Activated CD4-positive, alpha-beta T cell treated with anti-CD3 and anti-CD28 coated beads for 24 hours (primary cell): ENCODE data around the gene YIPF4.
"Not testable (repeated sequence)": the region's sequence is repeated elsewhere in the genome, so short reads cannot be mapped to it uniquely, and the experiment has no call there.

Experiments used
- DNase-seq, 2 donors: peaks; one replicate each; pipeline ENCODE4 v3.0.0-alpha.2; 2020; ENCODE audit warnings: low read depth in 2 of 2

YIPF4 gene

DNA sequence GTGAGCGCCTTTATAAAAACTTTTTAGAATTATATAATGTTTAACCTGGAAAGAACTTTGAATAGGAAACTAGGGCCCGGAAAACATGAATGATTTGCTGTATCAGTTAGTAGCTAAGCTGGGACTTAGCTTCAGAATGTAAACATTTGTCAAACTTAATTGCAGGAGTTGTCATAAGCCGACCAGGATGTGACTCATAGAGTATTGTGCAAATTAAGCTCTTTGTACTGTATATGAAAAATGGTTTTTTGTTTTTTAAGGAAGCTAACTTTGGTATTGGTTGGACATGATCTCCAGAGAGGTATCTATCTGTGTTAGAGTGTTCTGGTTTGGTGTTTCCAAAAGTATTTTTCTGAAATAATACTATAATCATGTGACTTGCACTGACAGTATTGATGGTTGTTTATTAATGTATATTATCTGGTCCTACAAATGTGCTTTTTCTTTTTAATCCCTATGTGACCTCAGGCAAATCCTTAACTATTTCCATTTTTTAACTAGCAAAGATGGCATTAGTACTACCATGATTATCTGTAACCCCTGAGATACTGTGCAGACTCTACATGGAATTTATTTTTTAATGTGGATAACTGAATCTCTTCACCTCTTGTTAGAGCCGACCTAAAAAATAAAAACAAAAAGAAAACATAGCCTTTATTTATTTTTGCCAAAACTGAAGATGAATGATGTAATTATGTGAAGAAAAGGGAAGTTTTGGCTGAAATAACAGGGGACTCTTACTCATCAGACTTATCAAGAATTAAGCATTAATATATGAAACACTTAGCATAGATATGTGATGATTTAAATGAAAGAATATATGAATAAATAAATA lies 11.7 kb downstream of the YIPF4 start:
- DNase-seq = no peak

DNA sequence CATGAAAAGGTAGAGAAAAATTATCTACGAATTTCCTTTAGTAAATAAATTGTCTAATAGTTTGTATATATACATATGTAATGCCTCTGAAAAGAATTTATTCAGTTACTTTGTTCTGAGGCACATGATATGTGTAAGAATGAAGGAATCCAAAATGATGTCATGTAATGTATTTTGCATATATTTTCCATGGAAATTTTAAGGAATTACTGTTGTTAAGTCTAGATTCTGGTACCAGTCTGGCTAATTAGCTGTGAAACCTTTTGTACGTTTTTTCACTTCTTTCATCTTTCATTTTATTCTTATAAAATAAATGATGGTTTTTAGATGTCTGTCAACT lies 12.3 kb downstream of the YIPF4 start:
- no peak for DNase-seq

DNA sequence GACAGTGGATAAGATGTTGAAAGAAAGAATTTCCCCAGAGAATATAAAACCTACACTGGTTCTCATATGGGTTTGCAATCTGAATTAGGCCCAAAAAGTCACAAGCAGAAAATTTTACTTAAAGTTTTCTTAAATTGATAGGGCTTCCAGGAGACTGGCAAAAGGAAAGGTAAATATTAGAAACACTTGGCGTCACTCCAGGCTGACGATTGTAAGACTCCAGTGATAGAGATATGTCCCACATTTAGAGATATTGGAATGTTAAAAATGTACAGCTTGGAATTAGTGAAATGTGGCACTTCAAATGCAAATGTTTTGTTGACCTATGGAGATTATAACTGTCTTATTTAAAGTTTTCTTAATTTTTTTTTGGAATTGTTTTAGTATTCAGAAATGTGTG lies 14.0 kb downstream of the YIPF4 start:
- no peak for DNase-seq

DNA sequence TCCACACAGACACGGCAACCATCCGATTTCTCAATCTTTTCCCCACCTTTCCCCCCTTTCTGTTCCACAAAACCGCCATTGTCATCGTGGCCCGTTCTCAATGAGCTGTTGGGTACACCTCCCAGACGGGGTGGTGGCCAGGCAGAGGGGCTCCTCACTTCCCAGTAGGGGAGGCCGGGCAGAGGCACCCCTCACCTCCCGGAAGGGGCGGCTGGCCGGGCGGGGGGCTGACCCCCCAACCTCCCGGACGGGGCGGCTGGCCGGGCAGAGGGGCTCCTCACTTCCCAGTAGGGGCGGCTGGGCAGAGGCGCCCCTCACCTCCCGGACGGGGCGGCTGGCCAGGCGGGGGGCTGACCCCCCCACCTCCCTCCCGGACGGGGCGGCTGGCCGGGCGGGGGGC lies 15.8 kb downstream of the YIPF4 start:
- not testable (repeated sequence) for DNase-seq

DNA sequence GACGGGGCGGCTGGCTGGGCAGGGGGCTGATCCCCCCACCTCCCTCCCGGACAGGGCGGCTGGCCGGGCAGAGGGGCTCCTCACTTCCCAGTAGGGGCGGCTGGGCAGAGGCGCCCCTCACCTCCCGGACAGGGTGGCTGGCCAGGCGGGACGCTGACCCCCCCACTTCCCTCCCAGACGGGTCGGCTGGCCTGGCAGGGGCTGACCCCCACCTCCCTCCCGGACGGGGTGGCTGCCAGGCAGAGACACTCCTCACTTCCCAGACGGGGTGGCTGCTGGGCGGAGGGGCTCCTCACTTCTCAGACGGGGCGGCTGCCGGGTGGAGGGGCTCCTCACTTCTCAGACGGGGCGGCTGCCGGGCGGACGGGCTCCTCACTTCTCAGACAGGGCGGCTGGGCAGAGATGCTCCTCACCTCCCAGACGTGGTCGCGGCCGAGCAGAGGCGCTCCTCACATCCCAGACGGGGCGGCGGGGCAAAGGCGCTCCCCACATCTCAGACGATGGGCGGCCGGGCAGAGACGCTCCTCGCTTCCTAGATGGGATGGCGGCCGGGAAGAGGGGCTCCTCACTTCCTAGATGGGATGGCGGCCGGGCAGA lies 16.4 kb downstream of the YIPF4 start:
- DNase-seq = not testable (repeated sequence)

DNA sequence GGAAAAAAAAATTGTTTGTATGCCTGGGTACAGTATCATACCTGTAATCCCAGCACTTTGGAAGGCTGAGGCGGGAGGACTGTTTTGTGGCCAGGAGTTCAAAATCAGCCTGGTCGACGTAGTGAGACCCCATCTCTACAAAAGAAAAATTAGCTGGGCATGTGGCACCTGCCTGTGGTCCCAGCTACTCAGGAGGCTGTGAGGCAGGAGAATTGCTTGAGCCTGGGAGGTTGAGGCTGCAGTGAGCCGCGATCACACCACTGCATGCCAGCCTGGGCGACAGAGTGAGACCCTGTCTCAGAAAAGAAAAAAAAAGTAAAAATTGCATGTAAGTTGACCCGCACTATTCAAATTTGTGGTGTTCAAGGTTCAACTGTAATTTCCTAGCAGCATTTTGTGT lies 32.9 kb downstream of the YIPF4 start:
- no peak for DNase-seq

DNA sequence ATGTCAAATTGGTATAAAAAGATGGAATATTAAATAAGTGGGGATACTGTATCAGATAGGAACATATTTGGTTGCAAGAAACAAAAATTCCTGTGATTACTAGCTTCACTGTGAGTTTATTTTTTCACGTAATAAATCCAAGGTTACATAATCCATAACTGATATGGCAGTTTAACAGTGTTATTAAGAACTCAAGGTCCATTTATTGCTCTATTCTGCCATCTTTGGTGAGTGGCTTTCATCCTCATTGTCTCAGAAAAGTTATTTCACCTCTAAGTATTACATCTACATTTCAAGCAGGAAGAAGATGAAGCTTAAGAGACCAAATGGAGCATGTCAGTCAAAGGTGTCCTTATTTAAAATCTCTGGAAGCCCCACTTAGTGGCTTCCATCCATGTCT lies 37.2 kb downstream of the YIPF4 start:
- no peak for DNase-seq

DNA sequence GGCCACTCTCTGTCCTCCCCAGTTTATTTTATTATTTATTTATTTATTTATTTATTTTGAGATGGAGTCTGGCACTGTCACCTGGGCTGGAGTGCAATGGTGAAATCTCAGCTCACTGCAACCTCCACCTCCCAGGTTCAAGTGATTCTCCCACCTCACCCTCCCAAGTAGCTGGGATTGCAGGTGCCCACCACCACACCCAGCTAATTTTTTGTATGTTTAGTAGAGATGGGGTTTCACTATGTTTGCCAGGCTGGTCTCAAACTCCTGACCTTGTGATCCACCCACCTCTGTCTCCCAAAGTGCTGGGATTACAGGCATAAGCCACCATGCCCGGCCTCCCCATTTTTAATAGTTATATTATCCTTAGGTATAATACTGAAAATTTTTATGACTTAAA lies 51.0 kb downstream of the YIPF4 start:
- DNase-seq = not testable (repeated sequence)

DNA sequence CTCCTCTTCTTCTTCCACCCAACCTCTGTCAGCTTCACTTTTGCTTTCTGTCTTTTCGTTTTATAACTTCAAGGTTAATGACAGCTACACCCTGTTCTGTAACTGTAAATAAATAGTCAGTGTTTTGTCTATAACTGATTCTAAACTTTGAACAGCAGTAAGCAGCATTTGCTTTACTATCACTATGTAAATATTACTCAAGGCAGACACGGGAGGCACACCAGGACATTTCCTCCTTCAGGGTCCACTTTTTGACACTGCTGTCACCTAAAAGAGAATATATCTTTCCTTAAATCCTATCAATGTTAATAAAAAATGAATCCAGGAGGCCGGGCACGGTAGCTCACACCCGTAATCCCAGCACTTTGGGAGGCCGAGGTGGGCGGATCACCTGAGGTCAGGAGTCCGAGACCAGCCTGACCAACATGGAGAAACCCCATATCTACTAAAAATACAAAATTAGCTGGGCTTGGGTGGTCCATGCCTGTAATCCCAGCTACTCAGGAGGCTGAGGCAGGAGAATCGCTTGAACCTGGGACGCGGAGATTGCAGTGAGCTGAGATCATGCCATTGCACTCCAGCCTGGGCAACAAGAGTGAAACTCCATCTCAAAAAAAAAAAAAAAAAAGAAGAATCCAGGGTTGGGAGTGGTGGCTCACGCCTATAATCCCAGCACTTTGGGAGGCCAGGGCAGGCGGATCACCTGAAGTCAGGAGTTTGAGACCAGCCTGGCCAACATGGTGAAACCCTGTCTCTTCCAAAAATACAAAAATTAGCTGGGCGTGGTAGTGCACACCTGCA lies 51.7 kb downstream of the YIPF4 start:
- DNase-seq = not testable (repeated sequence)

DNA sequence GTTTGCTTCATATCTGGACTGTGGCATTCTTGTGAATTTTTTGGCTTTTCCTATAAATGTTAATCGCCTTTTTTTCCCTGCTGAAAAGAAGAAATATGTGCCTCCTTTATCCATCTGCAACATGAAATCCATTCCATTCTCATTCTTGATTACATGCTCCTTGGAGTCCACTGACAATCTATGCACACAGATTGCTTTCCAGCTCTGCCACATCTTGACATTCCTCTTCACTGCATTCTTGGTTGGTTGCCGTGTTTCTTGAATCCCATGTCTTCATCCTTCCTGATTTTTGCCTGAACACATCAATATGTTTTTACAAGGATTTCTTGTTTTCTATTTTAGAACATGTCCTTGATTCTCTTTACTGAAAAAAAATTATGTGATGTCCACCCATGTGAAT lies 52.4 kb downstream of the YIPF4 start:
- no peak for DNase-seq

DNA sequence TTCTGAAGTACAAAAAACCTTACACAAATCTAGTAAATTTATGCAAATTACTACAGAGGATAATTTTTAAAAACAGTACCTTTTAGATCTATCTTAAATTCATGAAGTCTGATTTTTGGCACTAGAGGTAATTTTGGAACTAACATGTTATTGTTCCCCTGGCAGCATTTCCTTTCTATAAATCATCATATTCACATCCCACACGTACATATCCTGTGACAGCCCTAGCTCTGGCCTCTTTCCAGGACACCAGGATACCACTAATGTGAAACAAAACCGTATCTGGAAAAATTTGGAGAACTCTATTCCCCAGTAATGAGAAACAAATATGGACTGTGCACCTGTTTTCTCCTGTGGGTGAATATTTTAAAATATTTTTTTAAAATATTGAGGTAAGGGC lies 65.1 kb downstream of the YIPF4 start:
- no peak for DNase-seq

DNA sequence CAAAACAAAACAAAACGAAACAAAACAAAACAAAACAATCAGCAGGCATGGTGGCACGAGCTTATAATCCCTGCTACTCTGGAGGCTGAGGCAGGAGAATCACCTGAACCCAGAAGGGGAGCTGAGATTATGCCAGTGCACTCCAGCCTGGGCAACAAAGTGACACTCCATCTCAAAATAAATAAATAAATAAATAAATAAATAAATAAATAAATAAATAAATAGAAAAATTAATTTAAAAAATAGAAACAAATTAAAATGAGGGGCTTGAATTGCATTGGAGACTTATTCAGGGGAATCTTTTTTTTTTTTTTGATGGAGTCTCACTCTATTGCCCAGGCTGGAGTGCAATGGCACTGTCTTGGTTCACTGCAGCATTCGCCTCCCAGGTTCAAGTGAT lies 73.1 kb downstream of the YIPF4 start:
- DNase-seq = not testable (repeated sequence)

DNA sequence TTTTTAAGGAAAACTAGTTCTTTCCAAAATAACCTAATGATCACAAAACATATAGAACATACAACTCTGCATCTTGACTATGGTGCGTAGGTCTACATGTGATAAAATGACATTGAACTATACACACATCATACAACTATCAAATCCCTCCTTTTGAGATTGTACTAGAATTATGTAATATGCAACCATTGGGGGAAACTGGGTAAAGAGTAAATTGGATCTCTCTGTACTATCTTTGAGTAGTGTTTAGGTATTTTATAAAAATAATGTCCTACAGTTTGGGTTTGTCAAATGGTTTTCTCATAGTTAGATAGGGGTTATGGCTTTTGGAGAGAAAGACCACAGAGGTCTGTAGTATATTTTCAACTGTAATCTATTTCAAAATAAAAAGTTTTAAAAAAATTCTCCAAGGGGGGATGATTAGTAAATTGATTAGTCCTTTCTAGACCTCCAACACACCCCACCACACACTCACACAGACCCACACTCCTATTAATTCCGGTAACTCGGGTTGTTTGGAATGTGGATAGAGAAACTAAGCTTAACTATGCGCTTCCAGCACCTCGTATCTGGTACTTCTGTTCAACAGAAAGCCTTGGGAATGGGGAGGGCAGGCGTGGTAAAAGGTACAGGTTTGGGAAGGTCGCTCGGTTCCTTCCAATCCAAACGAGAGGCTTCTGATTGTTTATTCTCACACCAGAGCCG lies 78.4 kb downstream of the YIPF4 start:
- peak in 1 of 2 donors; percentile 4 for DNase-seq

DNA sequence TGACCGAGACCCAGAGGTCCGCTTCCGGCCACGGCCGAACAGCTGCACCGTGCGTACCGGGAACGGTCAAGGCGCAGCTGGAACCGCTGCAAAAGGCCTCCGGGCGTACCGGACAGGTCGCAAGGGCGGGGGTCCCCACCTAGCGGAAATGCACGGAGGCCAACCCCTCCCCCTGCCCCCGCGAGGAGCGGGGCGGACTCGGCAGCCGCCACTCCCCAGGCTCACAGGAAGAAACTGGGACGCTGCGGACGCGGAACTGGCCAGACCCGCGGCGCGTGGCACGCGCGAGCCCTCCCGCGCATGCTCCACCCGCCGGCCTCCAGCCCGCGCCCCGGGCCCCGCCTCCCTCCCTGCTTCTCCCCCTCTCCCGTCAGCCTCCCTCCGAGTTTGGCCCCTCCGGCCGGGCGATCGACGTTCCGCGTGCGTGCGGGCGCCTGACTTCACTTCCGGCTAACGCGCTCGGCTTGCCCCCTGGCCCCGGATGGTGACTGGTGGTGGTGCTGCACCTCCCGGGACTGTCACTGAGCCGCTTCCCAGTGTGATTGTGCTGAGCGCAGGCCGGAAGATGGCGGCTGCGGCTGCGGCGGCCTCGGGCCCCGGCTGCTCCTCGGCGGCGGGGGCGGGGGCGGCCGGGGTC lies 79.1 kb downstream of the YIPF4 start, which contains the start of gene BIRC6:
TSS of gene BIRC6 (plus strand) at position 343 of the 637 bp plus-strand sequence. CDS start at position 482, 139 bp downstream.
- DNase-seq = peak; percentile 93 to 95

DNA sequence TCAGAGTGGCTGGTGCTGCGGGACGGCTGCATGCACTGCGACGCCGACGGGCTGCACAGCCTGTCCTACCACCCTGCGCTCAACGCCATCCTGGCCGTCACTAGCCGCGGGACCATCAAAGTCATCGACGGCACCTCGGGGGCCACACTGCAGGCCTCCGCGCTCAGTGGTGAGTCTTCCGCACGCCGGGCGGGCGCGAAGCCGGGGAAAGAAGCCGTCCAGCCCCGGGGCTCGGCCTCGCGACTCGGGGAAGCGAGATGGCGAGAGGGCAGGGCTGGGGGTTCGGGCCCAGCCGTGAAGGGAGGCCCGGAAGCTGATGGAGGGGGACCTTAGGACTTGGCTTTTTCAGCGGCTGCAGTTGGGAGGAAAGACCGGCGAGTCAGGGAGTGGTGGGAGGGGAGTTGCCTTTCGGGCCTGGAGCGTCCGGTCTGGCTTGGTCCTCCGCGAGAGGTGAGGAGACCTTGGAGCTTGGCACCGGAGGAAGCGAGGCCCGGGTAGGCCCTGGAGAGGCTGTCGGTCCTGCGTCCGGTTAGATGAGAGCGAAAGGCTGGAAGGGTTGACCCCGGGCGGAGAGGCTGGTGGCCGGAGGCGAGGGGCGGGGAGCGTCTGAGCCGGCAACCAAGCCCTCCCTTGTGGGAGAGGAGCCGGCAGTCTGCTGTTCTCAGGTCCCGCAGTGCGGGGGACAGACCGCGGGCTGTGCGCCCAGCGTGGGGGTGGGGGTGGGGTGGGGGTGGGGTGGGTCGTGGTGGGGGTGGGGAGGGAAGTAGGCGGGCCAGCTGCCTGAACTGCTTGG lies 79.8 kb downstream of the YIPF4 start:
- DNase-seq = peak; percentile 9 to 17

DNA sequence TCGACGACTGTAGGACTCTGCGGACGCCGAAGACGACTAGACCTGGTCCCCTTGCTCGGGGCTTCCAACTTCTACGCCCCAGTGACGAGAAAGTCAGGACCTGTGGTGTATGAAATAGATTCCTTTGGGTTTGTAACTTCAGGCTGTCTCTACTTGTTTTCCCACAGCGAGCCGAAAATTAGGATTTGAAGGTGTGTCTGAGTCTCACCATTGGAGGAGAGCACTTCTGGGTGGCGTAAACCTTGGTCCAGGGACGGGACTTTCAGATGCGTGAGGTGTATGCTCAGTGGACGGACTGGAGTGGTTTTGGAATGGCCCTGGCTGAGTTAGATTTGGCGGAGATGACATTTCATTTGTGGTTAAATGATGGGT lies 80.4 kb downstream of the YIPF4 start:
- DNase-seq = no peak

DNA sequence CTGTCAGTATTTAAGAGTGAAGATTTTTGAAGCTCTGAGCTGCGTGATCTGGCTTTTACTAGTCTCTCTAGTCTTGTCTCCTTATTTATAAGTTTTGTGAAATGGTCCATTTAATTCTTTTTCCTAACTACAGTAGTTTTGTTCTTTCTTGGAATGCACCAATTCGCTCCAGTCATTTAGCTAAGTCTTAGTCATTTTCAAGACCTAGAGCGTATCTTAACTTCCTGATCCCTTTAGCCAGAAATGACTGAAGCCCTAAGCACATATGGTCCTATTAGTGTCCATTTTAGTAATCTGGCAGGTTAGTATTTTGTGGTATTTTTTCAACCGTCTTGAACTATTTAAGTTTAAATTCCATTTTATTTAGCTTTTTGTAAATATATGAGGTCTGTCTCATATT lies 82.7 kb downstream of the YIPF4 start:
- DNase-seq = no peak

DNA sequence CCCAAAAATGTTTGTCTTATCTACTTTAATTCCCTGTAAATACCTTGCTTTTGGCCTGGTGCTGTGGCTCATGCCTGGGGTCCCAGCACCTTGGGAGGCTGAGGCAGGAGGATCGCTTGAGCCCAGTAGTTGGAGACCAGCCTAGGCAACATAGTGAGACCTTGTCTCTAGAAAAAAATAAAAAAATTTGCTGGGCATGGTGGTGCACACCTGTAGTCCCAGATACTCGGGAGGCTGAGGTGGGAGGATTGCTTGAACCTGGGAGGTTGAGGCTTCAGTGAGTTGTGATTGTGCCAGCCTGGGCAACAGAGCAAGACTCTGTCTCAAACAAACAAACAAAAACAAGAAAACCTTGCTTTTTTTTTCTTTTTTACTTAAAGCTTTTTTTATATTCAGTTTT lies 85.3 kb downstream of the YIPF4 start:
- DNase-seq = not testable (repeated sequence)

DNA sequence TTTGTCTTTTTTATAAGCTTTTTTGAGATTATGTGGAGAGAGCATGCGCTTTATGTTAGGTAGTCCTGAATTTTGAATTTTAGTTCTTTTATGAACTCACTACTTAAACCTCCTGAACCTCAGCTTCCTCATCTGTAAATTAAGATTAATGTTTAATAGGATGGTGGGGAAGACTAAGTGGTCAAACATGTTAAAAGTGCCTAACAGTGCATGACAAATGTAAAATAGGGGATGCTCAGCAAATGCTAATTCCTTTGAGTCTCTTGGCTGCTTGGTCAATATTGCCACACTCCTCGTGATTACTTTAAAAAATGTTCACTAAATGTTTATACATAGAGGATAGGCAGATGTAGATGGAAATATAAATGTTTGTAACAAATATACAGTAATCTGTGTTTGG lies 85.9 kb downstream of the YIPF4 start:
- no peak for DNase-seq

DNA sequence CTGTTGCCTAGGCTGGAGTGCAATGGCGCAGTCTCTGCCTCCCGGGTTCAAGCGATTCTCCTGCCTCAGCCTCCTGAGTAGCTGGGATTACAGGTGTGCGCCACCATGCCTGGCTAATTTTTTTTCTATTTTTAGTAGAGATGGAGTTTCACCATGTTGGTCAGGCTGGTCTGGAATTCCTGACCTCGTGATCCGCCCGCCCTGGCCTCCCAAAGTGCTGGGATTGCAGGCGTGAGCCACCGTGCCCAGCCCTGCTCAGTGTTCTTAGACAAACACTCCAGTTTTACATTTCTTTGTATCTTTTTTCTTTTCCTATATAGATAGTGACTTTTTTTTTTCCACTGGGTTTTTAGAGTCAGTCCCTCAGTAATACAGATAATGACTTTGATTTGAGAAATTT lies 86.6 kb downstream of the YIPF4 start:
- not testable (repeated sequence) for DNase-seq

DNA sequence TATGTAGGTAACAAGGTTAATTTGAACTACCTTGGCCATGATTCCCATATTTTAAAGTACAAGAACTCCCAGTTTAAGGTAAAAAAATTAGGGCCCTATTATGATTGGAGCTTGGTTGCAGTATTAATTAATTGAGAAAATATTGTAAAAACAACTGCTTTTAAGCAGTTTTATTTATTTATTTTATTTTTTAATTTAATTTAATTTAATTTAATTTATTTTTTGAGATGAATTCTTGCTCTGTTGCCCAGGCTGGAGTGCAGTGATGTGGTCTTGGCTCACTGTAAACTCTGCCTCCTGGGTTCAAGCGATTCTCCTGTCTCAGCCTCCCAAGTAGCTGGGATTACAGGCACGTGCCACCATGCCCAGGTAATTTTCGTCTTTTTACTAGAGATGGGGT lies 88.0 kb downstream of the YIPF4 start:
- not testable (repeated sequence) for DNase-seq
